Endothelial cell of umbilical vein (primary cell): ENCODE results near the gene CNIH1.
"Not testable (repeated sequence)": the region's sequence is repeated elsewhere in the genome, so short reads cannot be mapped to it uniquely, and the experiment has no call there.

Experiments
- EZH2 ChIP-seq: IDR thresholded peaks from 2 replicates; pipeline ENCODE4 v1.6.1; 2012; ENCODE audit warnings: borderline replicate concordance, low read depth, mild to moderate bottlenecking, moderate library complexity, low read length, inconsistent platforms; ENCODE audit not compliant: severe bottlenecking
- FOS ChIP-seq: IDR thresholded peaks from 2 replicates; pipeline ENCODE4 v1.6.1; 2011; ENCODE audit warnings: mild to moderate bottlenecking, low read length, moderate library complexity, borderline replicate concordance; ENCODE audit not compliant: insufficient read depth
- JUN ChIP-seq: IDR thresholded peaks from 2 replicates; pipeline ENCODE4 v1.6.1; 2011; ENCODE audit warnings: borderline replicate concordance, low read depth; ENCODE audit not compliant: insufficient read length, insufficient read depth
- MYC ChIP-seq: IDR thresholded peaks from one replicate; pipeline ENCODE4 v1.6.1; 2011; ENCODE audit warnings: mild to moderate bottlenecking, low read depth, low read length
- POLR2A ChIP-seq: IDR thresholded peaks from 2 replicates; pipeline ENCODE4 v1.6.1; 2012; ENCODE audit warnings: low read depth, mild to moderate bottlenecking, control low read depth, low read length
- POLR2AphosphoS5 ChIP-seq: IDR thresholded peaks from 2 replicates; pipeline ENCODE4 v1.6.1; 2012; ENCODE audit warnings: low read depth, mild to moderate bottlenecking, control low read depth, low read length, moderate library complexity; ENCODE audit not compliant: insufficient read depth
- TF ChIP-seq, protein P1 (sequence below), 2 donors: IDR thresholded peaks; 1 replicate in 1 of 2; 2 replicates in 1 of 2; pipeline ENCODE4 v1.5.1; 2011; ENCODE audit warnings: low read length in 2 of 2, mild to moderate bottlenecking in 2 of 2, moderate library complexity in 2 of 2, control low read depth in 1 of 2, inconsistent platforms in 1 of 2, low read depth in 1 of 2; ENCODE audit not compliant: insufficient read depth in 1 of 2; ENCODE audit errors: extremely low read depth in 1 of 2
- TF ChIP-seq, protein P2 (sequence below): IDR thresholded peaks from 2 replicates; pipeline ENCODE4 v1.6.1; 2011; ENCODE audit not compliant: insufficient read depth, insufficient read length

DNA sequence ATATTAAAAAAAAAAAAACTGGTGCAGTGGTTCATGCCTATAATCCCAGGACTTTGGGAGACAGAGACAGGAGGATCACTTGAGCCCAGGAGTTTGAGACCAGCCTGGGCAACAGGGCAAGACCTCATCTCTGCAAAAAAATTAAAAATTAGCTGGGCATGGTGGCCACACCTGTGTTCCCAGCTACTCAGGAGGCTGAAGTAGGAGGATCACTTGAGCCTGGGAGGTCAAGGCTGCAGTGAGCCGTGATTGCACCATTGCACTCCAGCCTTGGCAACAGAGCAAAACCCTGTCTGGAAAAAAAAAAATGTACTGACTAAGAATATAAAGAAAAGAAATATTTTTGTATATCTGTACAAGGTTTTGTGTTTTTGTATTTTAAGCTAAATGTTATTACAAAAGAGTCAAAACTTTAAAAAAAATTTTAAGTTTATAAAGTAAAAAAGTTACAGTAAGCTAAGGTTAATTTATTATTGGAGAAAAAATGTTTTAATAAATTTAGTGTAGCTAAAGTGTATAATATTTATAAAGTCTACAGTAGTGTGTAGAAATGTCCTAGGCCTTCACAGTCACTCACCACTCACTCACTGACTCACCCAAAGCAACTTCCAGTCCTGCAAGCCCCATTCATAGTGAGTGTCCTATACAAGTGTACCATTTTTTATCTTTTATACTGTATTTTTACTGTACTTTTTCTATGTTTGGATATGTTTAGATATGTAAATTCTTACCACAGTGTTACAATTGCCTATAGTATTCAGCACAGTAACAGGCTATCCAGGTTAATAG lies 15.8 kb upstream of the CNIH1 start:
- TF ChIP-seq EZH2, POLR2AphosphoS5, POLR2A, MYC, JUN, FOS: not testable (repeated sequence)
- TF ChIP-seq, protein P1, sequence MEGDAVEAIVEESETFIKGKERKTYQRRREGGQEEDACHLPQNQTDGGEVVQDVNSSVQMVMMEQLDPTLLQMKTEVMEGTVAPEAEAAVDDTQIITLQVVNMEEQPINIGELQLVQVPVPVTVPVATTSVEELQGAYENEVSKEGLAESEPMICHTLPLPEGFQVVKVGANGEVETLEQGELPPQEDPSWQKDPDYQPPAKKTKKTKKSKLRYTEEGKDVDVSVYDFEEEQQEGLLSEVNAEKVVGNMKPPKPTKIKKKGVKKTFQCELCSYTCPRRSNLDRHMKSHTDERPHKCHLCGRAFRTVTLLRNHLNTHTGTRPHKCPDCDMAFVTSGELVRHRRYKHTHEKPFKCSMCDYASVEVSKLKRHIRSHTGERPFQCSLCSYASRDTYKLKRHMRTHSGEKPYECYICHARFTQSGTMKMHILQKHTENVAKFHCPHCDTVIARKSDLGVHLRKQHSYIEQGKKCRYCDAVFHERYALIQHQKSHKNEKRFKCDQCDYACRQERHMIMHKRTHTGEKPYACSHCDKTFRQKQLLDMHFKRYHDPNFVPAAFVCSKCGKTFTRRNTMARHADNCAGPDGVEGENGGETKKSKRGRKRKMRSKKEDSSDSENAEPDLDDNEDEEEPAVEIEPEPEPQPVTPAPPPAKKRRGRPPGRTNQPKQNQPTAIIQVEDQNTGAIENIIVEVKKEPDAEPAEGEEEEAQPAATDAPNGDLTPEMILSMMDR (IDR thresholded peaks at IDR 0.05; ENCODE audit: extremely low read depth in 1 of 2, insufficient read depth in 1 of 2, low read depth in 1 of 2, low read length in 2 of 2), result not testable (repeated sequence)
- TF ChIP-seq, protein P2, sequence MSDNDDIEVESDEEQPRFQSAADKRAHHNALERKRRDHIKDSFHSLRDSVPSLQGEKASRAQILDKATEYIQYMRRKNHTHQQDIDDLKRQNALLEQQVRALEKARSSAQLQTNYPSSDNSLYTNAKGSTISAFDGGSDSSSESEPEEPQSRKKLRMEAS, result not testable (repeated sequence)
